ENCODE results near the gene SCUBE1. TPM values are rescaled to one million over a fixed set of nuclear protein-coding genes. Genes with fewer than 3 reads are reported as not detected.

SCUBE1 gene
- total and polyA plus RNA-seq, 2 experiments from 2014 or later = not detected

DNA sequence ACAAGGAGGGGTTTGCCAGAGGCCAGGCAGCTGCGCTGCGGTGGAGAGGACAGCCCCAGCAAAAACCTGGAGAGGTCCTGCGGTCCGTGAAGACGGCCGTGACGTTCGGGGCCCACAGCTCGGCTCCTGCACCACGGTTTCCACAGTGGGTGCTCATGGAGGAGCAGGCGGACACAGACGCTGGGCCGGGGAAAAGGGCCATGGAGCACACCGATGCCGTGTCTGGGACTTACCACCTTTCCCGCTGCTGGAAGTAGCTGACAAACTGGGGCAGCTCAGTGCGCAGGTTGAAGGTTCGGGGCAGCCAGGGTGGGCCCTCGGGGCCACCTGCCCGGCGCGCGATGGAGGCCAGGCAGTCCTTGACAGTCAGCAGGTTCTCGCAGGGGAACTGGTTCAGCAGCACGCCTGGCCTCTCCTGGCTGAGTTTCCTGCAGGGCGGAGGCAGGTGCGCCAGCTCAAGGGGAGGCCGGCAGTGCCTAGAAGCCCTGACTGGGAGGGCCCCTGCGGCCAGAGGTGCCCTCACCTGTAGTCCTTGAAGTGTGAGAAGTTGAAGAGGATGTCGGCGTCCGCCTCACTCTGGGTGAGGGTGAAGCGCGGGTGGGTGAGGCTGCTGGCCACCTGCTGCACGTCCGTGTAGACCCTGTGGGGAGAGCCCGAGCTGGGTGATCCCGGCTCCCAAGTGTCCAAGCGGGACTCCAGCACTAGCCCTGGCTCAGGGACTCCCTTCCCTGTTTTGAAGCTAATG is 169.0 kb downstream of the SCUBE1 start:
- in situ Hi-C loops (cut with MboI) = no loop called here
- H4K20me1 ChIP-seq (ENCODE audit: insufficient read depth) = no peaks in the 10 kb centered on the region
- H3K9ac ChIP-seq = no peak overlapping the region
- no peak overlapping the region for H3K27ac ChIP-seq
- no peak overlapping the region for H2AFZ ChIP-seq
- DNase-seq = no peak
- 96 to 98% methylated on average over 32 to 39 of the region's 39 CpGs for WGBS, 2 experiments (ENCODE audit: low coverage in 1 of 2, low lambda C conversion rate in 2 of 2, missing lambda C conversion rate in 2 of 2)
- no peaks in the 10 kb centered on the region for H3K9me2 ChIP-seq (ENCODE audit: insufficient read depth)
- no peaks in the 10 kb centered on the region for H3F3A ChIP-seq (ENCODE audit: insufficient read depth)
- H3K4me3 ChIP-seq = no peak overlapping the region
- H3K36me3 ChIP-seq (ENCODE audit: low read depth) = no peaks in the 10 kb centered on the region; the same call in 1 of the 2 replicates
- no peaks in the 10 kb centered on the region for H3K4me1 ChIP-seq (ENCODE audit: insufficient read depth)
- H3K27me3 ChIP-seq (replicated peaks; ENCODE audit: insufficient read depth) = no peaks in the 10 kb centered on the region
- no peaks in the 10 kb centered on the region for H3K9me3 ChIP-seq (ENCODE audit: low read depth)
- no peak overlapping the region for H3K4me2 ChIP-seq (ENCODE audit: unreplicated experiment)
- no peak for TF ChIP-seq EZH2 (IDR thresholded peaks at IDR 0.05; ENCODE audit: insufficient read depth, poor library complexity, severe bottlenecking)
- no peak for TF ChIP-seq EZH2phosphoT487 (IDR thresholded peaks at IDR 0.05; ENCODE audit: insufficient read depth, low read depth)
- H3K79me2 ChIP-seq (ENCODE audit: insufficient read depth) = no peaks in the 10 kb centered on the region

- no peak overlapping the region for H3K9ac ChIP-seq
- no peak for DNase-seq
- no peak overlapping the region for H3K4me2 ChIP-seq (ENCODE audit: unreplicated experiment)
- TF ChIP-seq EZH2phosphoT487 (IDR thresholded peaks at IDR 0.05; ENCODE audit: insufficient read depth, low read depth) (no peak), EZH2 (IDR thresholded peaks at IDR 0.05; ENCODE audit: insufficient read depth, poor library complexity, severe bottlenecking) (no peak)
- 96% methylated on average over 9 of the region's 9 CpGs for WGBS, 2 experiments (ENCODE audit: low coverage in 1 of 2, low lambda C conversion rate in 2 of 2, missing lambda C conversion rate in 2 of 2)
- no peaks in the 10 kb centered on the region; the same call in 1 of the 2 replicates for H3K36me3 ChIP-seq (ENCODE audit: low read depth)
- H3F3A ChIP-seq (ENCODE audit: insufficient read depth) = no peaks in the 10 kb centered on the region
- in situ Hi-C loops (cut with MboI) = no loop called here
- H3K9me3 ChIP-seq (ENCODE audit: low read depth) = no peaks in the 10 kb centered on the region
- H3K27ac ChIP-seq = no peak overlapping the region
- no peak overlapping the region for H3K4me3 ChIP-seq
- no peaks in the 10 kb centered on the region for H3K27me3 ChIP-seq (replicated peaks; ENCODE audit: insufficient read depth)
- no peaks in the 10 kb centered on the region for H3K9me2 ChIP-seq (ENCODE audit: insufficient read depth)
- no peaks in the 10 kb centered on the region for H4K20me1 ChIP-seq (ENCODE audit: insufficient read depth)
- H3K79me2 ChIP-seq (ENCODE audit: insufficient read depth) = no peaks in the 10 kb centered on the region
- H2AFZ ChIP-seq = no peak overlapping the region
- no peaks in the 10 kb centered on the region for H3K4me1 ChIP-seq (ENCODE audit: insufficient read depth)
Observed at GRCh38 chr22:43173566-43173965, 169.6 kb downstream of the SCUBE1 start.

DNA sequence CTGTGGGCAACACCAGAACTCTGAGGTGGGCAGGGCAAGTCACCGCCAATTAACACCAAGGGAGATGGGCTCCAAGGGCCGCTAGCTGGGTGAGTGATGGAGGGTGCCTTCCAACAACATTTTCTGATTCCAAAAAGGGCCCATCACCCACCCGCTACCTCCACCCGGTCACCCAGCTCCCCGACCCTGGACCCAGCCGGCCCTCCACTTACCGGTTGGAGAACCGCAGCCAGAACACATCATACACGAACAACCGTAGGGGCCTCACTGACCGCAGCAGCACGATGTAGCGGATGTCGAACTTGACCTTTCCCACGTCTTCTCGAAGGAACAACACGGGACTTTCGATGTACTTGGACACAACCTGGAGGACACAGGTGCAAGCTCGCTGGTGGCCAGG is 171.0 kb downstream of the SCUBE1 start:
- H3K27me3 ChIP-seq (replicated peaks; ENCODE audit: insufficient read depth) = no peaks in the 10 kb centered on the region
- H3K4me3 ChIP-seq = no peak overlapping the region
- no peaks in the 10 kb centered on the region for H3K4me1 ChIP-seq (ENCODE audit: insufficient read depth)
- H3K9me2 ChIP-seq (ENCODE audit: insufficient read depth) = no peaks in the 10 kb centered on the region
- H4K20me1 ChIP-seq (ENCODE audit: insufficient read depth) = no peaks in the 10 kb centered on the region
- in situ Hi-C loops (cut with MboI) = no loop called here
- no peaks in the 10 kb centered on the region for H3F3A ChIP-seq (ENCODE audit: insufficient read depth)
- H3K4me2 ChIP-seq (ENCODE audit: unreplicated experiment) = no peak overlapping the region
- TF ChIP-seq EZH2phosphoT487 (IDR thresholded peaks at IDR 0.05; ENCODE audit: insufficient read depth, low read depth) (no peak), EZH2 (IDR thresholded peaks at IDR 0.05; ENCODE audit: insufficient read depth, poor library complexity, severe bottlenecking) (no peak)
- no peak for DNase-seq
- H3K9ac ChIP-seq = no peak overlapping the region
- no peaks in the 10 kb centered on the region for H3K9me3 ChIP-seq (ENCODE audit: low read depth)
- H3K27ac ChIP-seq = no peak overlapping the region
- 95 to 97% methylated on average over 19 of the region's 19 CpGs for WGBS, 2 experiments (ENCODE audit: low coverage in 1 of 2, low lambda C conversion rate in 2 of 2, missing lambda C conversion rate in 2 of 2)
- H2AFZ ChIP-seq = no peak overlapping the region
- no peaks in the 10 kb centered on the region for H3K79me2 ChIP-seq (ENCODE audit: insufficient read depth)
- H3K36me3 ChIP-seq (ENCODE audit: low read depth) = no peaks in the 10 kb centered on the region; the same call in 1 of the 2 replicates

DNA sequence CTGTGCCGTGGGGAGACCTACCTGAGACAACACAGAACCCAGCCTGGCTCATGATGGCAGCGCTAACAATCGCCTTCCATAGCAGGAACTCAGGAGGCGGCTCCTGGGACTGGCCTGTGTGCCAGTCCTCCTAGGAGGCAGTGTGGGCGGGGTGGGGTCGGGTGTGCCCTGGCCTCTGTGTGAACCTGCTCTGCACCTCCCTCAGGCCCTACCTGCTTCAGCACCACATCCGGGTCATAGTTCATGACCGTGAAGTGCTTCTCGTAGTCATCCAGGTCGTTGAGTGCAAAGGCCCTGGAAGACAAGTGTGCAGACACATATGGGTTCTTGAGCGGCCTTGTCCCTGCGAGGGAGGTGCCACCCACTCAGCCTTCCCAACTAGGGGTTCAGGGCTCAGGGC is 171.6 kb downstream of the SCUBE1 start:
- H2AFZ ChIP-seq = no peak overlapping the region
- 88 to 92% methylated on average over 11 to 12 of the region's 12 CpGs for WGBS, 2 experiments (ENCODE audit: low coverage in 1 of 2, low lambda C conversion rate in 2 of 2, missing lambda C conversion rate in 2 of 2)
- no peaks in the 10 kb centered on the region for H4K20me1 ChIP-seq (ENCODE audit: insufficient read depth)
- no peaks in the 10 kb centered on the region for H3K9me3 ChIP-seq (ENCODE audit: low read depth)
- H3K27ac ChIP-seq = no peak overlapping the region
- H3F3A ChIP-seq (ENCODE audit: insufficient read depth) = no peaks in the 10 kb centered on the region
- in situ Hi-C loops (cut with MboI) = no loop called here
- DNase-seq = no peak
- H3K27me3 ChIP-seq (replicated peaks; ENCODE audit: insufficient read depth) = no peaks in the 10 kb centered on the region
- no peaks in the 10 kb centered on the region for H3K9me2 ChIP-seq (ENCODE audit: insufficient read depth)
- no peaks in the 10 kb centered on the region for H3K4me1 ChIP-seq (ENCODE audit: insufficient read depth)
- no peak overlapping the region for H3K4me2 ChIP-seq (ENCODE audit: unreplicated experiment)
- no peaks in the 10 kb centered on the region; the same call in 1 of the 2 replicates for H3K36me3 ChIP-seq (ENCODE audit: low read depth)
- H3K79me2 ChIP-seq (ENCODE audit: insufficient read depth) = no peaks in the 10 kb centered on the region
- no peak overlapping the region for H3K4me3 ChIP-seq
- TF ChIP-seq EZH2phosphoT487 (IDR thresholded peaks at IDR 0.05; ENCODE audit: insufficient read depth, low read depth) = no peak
- TF ChIP-seq EZH2 (IDR thresholded peaks at IDR 0.05; ENCODE audit: insufficient read depth, poor library complexity, severe bottlenecking) = no peak
- H3K9ac ChIP-seq = no peak overlapping the region

Data from GM23248 (cell line).